K562 (cell line): Measurements from ENCODE around the gene CHML. TPM values are rescaled to one million over a fixed set of nuclear protein-coding genes. Genes with fewer than 3 reads are reported as not detected.

Source experiments
- ATAC-seq: fragments of 200-7000 bp; cut with Tn5 transposase; 3 replicates; pipeline ENCODE4 v1.9.1; 2020; ENCODE audit warnings: moderate library complexity
- BruUV-seq: library from RNA; stranded (reverse); fragments of 400-500 nt; replicated peaks from 2 replicates; lab custom pipeline; 2021; lab: Mats Ljungman, UMichigan
- CTCF ChIA-PET: fragments of 300-600 bp; formaldehyde crosslinking; extraction: SDS; loops from one replicate; lab custom pipeline; 2021; ENCODE audit warnings: low intra/inter-chr PET ratio; lab: Yijun Ruan, JAX
- POLR2A ChIA-PET: fragments of 300-600, 350-650 bp; sonication (Branson Sonifier 250); formaldehyde crosslinking; extraction: SDS; loops from one replicate; lab custom pipeline; 2021; ENCODE audit warnings: antibody characterized with exemption, inconsistent platforms; lab: Yijun Ruan, JAX
- DNase-seq, 4 experiments: peaks; one replicate each; pipeline versions ENCODE4 v3.0.0 to v3.0.0-alpha.2; 2011 to 2018; ENCODE audit warnings: low spot score in 3 of 4, mixed read lengths in 3 of 4; ENCODE audit errors: extremely low read depth in 1 of 4
- FAIRE-seq: peaks from 2 replicates; lab custom pipeline; 2011; peaks lifted over from hg19 to GRCh38; lab: Jason Lieb, UNC
- H2AFZ ChIP-seq: 2 replicates; pipeline ENCODE4 v1.6.0; 2011; ENCODE audit warnings: low read depth, low read length, control low read depth, inconsistent platforms
- H3K27ac ChIP-seq: fragments of 200-600 bp; 3 replicates; pipeline ENCODE4 v1.8.0; 2011; ENCODE audit warnings: low read depth, mild to moderate bottlenecking, control low read depth, inconsistent platforms, low read length, moderate library complexity, mixed read lengths; ENCODE audit errors: extremely low read depth
- H3K27me3 ChIP-seq, 2 experiments: fragments of 300-600 bp in 1 of 2; 2 replicates in 1 of 2; 3 replicates in 1 of 2; pipeline versions ENCODE4 v1.6.0 to v1.8.0; 2011; ENCODE audit warnings: inconsistent platforms in 2 of 2, low read length in 2 of 2, mild to moderate bottlenecking in 1 of 2, mixed read lengths in 1 of 2, moderate library complexity in 1 of 2; ENCODE audit not compliant: control insufficient read depth in 2 of 2, insufficient read depth in 2 of 2
- H3K36me3 ChIP-seq: fragments of 300-600 bp; 3 replicates; pipeline ENCODE4 v1.8.0; 2011; ENCODE audit warnings: mild to moderate bottlenecking, low read length, inconsistent platforms; ENCODE audit not compliant: control insufficient read depth, insufficient read depth
- H3K4me1 ChIP-seq, 2 experiments: fragments of 200-600 bp in 1 of 2; replicated peaks in 1 of 2; 2 replicates in 1 of 2; 3 replicates in 1 of 2; pipeline versions ENCODE4 v1.5.1 to v1.8.0; 2011; ENCODE audit warnings: inconsistent platforms in 2 of 2, low read length in 2 of 2, mild to moderate bottlenecking in 1 of 2, mixed read lengths in 1 of 2, moderate library complexity in 1 of 2; ENCODE audit not compliant: control insufficient read depth in 2 of 2, insufficient read depth in 2 of 2
- H3K4me2 ChIP-seq: 2 replicates; pipeline ENCODE4 v1.6.1; 2011; ENCODE audit warnings: low read length, control low read depth, inconsistent platforms, mixed read lengths; ENCODE audit not compliant: insufficient read depth
- H3K4me3 ChIP-seq: fragments of 200-600 bp; sonication (generic), shearing (Covaris generic); 2 replicates; pipeline ENCODE4 v1.5.1; 2016; ENCODE audit warnings: control low read depth, inconsistent platforms
- H3K79me2 ChIP-seq: fragments of 200-600 bp; 3 replicates; pipeline ENCODE4 v1.8.0; 2011; ENCODE audit warnings: low read length, inconsistent platforms; ENCODE audit not compliant: control insufficient read depth, insufficient read depth
- H3K9ac ChIP-seq, 2 experiments: 2 replicates each; pipeline versions ENCODE4 v1.6.0 to v1.6.1; 2011; ENCODE audit warnings: low read depth in 2 of 2, low read length in 2 of 2, control low read depth in 1 of 2, inconsistent platforms in 1 of 2, mild to moderate bottlenecking in 1 of 2, mixed read lengths in 1 of 2; ENCODE audit not compliant: insufficient read depth in 1 of 2
- H3K9me1 ChIP-seq: one replicate; pipeline ENCODE4 v1.6.0; 2011; ENCODE audit warnings: inconsistent platforms, mild to moderate bottlenecking, low read length, moderate library complexity; ENCODE audit not compliant: control insufficient read depth, insufficient read depth
- H3K9me3 ChIP-seq: replicated peaks from 2 replicates; pipeline ENCODE4 v1.5.1; 2011; ENCODE audit warnings: low read depth, low read length, inconsistent platforms; ENCODE audit not compliant: control insufficient read depth, insufficient read depth
- H4K20me1 ChIP-seq: replicated peaks from 2 replicates; pipeline ENCODE4 v1.6.1; 2011; ENCODE audit warnings: low read length, inconsistent platforms, mixed read lengths; ENCODE audit not compliant: control insufficient read depth, insufficient read depth
- BACH1 ChIP-seq: fragments of 200-800 bp; sonication (Bioruptor generic); IDR thresholded peaks from 2 replicates; pipeline ENCODE4 v1.6.1; 2016; ENCODE audit warnings: missing genetic modification characterization, missing compliant biosample characterization
- C11orf30 ChIP-seq: fragments of 450-650 bp; IDR thresholded peaks from 2 replicates; pipeline ENCODE4 v1.6.1; 2016; ENCODE audit warnings: low read depth, mild to moderate bottlenecking
- FUS ChIP-seq: fragments of 200-400 bp; formaldehyde crosslinking; optimal IDR thresholded peaks from 2 replicates; pipeline ENCODE3; 2017; ENCODE audit warnings: low read depth, low read length
- SIRT6 ChIP-seq: IDR thresholded peaks from one replicate; pipeline ENCODE4 v1.6.1; 2012; ENCODE audit warnings: low read depth, mild to moderate bottlenecking, control low read depth, inconsistent platforms, low read length, moderate library complexity
- TAF7 ChIP-seq: fragments of 450-650 bp; IDR thresholded peaks from 2 replicates; pipeline ENCODE4 v1.6.1; 2016; ENCODE audit warnings: missing genetic modification characterization, missing compliant biosample characterization
- UBTF ChIP-seq, 2 experiments: IDR thresholded peaks; 2 replicates each; pipeline ENCODE4 v1.6.1; 2012; ENCODE audit warnings: improper control_type of control experiment in 2 of 2, low read depth in 2 of 2, low read length in 2 of 2, borderline replicate concordance in 1 of 2
- YY1 ChIP-seq, 3 experiments: IDR thresholded peaks; 2 replicates each; pipeline ENCODE4 v1.6.1; 2011; ENCODE audit warnings: low read length in 2 of 3, mild to moderate bottlenecking in 2 of 3, moderate library complexity in 2 of 3, borderline replicate concordance in 1 of 3, control low read depth in 1 of 3, low read depth in 1 of 3; ENCODE audit not compliant: insufficient read depth in 3 of 3, insufficient replicate concordance in 2 of 3, control insufficient read depth in 1 of 3, insufficient read length in 1 of 3; ENCODE audit errors: extremely low read depth in 1 of 3
- ZC3H11A ChIP-seq: IDR thresholded peaks from 2 replicates; pipeline ENCODE4 v1.6.1; 2012; ENCODE audit warnings: low read depth, low read length, improper control_type of control experiment
- ZFPM2 ChIP-seq: fragments of 250-450 bp; sonication (Bioruptor Pico); IDR thresholded peaks from 2 replicates; pipeline ENCODE4 v1.5.1; 2022; ENCODE audit warnings: mild to moderate bottlenecking
- ZNF197 ChIP-seq: fragments of 200-800 bp; sonication (Bioruptor generic); IDR thresholded peaks from 2 replicates; pipeline ENCODE4 v1.6.1; 2016; ENCODE audit warnings: low read depth, missing genetic modification characterization, missing compliant biosample characterization
- WGBS: fragments of 100-300 bp; shearing (Covaris generic); methylation state at CpG from one replicate; pipeline ENCODE4 v1.1.6; 2016; ENCODE audit warnings: low coverage, mixed read lengths; ENCODE audit not compliant: insufficient coverage; ENCODE audit errors: missing lambda C conversion rate; 5-methylcytosine and 5-hydroxymethylcytosine counted together
- in situ Hi-C: fragments of 300-500 bp; cut with MboI; formaldehyde crosslinking; loops from 4 replicates; pipeline ENCODE4 v1.15.0; 2018; ENCODE audit warnings: inconsistent platforms, mixed read lengths
- intact Hi-C: fragments of 100-400 bp; cut with micrococcal nuclease; formaldehyde crosslinking; loops from 2 replicates; pipeline ENCODE4 v1.14.2; 2022
- polyA plus RNA-seq, 8 experiments: library from polyadenylated mRNA; depleted of rRNA in 4 of 8; stranded (reverse) in 5 of 8; unstranded in 3 of 8; fragments of >200 nt; fragmentation: Nextera tagmentation in 2 of 8; fragmentation: Illumina TruSeq in 1 of 8; extraction: Ambion mirVana in 2 of 8; extraction: Trizol in 1 of 8; gene quantifications; 2 replicates each; pipeline versions ENCODE4 v1.2.1 to v1.2.3, GENCODE V29; 2011 to 2014; ENCODE audit warnings: inconsistent platforms in 1 of 8, missing spikeins in 1 of 8
- total RNA-seq, 7 experiments: library from RNA; depleted of rRNA in 6 of 7; stranded (reverse); fragments of >200 nt in 6 of 7; fragmentation: Illumina TruSeq in 2 of 7; extraction: Trizol in 2 of 7; gene quantifications; 2 replicates each; pipeline versions ENCODE4 v1.2.1 to v1.2.3, GENCODE V29; 2011 to 2021; ENCODE audit warnings: low replicate concordance in 1 of 7

The CHML gene
- total and polyA plus RNA-seq, 9 of the 15 experiments (the other 6 are each of a cell fraction or from before 2014, with no cell fraction given), result 13.0 to 88.3 (median 62.8) TPM

- H3K79me2 ChIP-seq, result no peaks in the 10 kb centered on the region
- ATAC-seq (no peak), FAIRE-seq (no peak), DNase-seq (no peak)
- no peak overlapping the region for H3K27ac ChIP-seq
- H3K9ac ChIP-seq, result no peak overlapping the region
- no peaks in the 10 kb centered on the region for H4K20me1 ChIP-seq
- no TSS peak for BruUV-seq
- no peak overlapping the region for H2AFZ ChIP-seq
- H3K36me3 ChIP-seq, result peaks cover 2% of the 10 kb centered on the region; the same call in 1 of the 3 replicates
- no peaks in the 10 kb centered on the region for H3K9me1 ChIP-seq
- H3K4me3 ChIP-seq, result no peak overlapping the region
- H3K27me3 ChIP-seq, result no peaks in the 10 kb centered on the region
- H3K4me2 ChIP-seq, result no peak overlapping the region
- H3K9me3 ChIP-seq, result no peaks in the 10 kb centered on the region
- 52% methylated on average over 4 of the region's 4 CpGs for WGBS
- in situ Hi-C loops, result loop anchor here (25.0 kb wide), 1 partner anchor 373 kb away; the partner anchor contains the start of gene MAP1LC3C
- TF ChIP-seq BACH1, result no peak
- TF ChIP-seq YY1 (IDR thresholded peaks at IDR 0.05; ENCODE audit: borderline replicate concordance in 1 of 3, control insufficient read depth in 1 of 3, extremely low read depth in 1 of 3, insufficient read depth in 3 of 3, insufficient read length in 1 of 3, insufficient replicate concordance in 2 of 3, low read depth in 1 of 3, low read length in 2 of 3), result no peak
- no peak for TF ChIP-seq SIRT6
- TF ChIP-seq ZNF197, result no peak
- TF ChIP-seq C11orf30, result no peak
- no peak for TF ChIP-seq FUS
- no peak for TF ChIP-seq ZC3H11A
- TF ChIP-seq TAF7 (tag), result no peak
- TF ChIP-seq ZFPM2 (CRISPR knock-in tag), result no peak
- TF ChIP-seq UBTF (IDR thresholded peaks at IDR 0.05; ENCODE audit: borderline replicate concordance in 1 of 2, low read depth in 2 of 2, low read length in 2 of 2), result no peak
- TF ChIP-seq, all 486 proteins: peak for 0
- ChIA-PET CTCF (no interaction called here), POLR2A (interaction anchor here (0.7 to 0.8 kb wide), 2 partner anchors 11 to 13 kb away, joined by 3 to 4 read pairs; no protein-coding TSS in a partner anchor)
- intact Hi-C loops, result no loop called here
- H3K4me1 ChIP-seq, result peaks cover 7 to 19% of the 10 kb centered on the region in 2 experiments
Observed at GRCh38 chr1:241614572-241614971, 25.6 kb downstream of the CHML start.
